ENCODE results near the gene NEAT1. TPM values are rescaled to one million over a fixed set of nuclear protein-coding genes. Genes with fewer than 3 reads are reported as not detected.
"Not testable (repeated sequence)": the region's sequence is repeated elsewhere in the genome, so short reads cannot be mapped to it uniquely, and the experiment has no call there.

Gene NEAT1
- total RNA-seq, 1 experiment from 2014 or later = 938 TPM

DNA sequence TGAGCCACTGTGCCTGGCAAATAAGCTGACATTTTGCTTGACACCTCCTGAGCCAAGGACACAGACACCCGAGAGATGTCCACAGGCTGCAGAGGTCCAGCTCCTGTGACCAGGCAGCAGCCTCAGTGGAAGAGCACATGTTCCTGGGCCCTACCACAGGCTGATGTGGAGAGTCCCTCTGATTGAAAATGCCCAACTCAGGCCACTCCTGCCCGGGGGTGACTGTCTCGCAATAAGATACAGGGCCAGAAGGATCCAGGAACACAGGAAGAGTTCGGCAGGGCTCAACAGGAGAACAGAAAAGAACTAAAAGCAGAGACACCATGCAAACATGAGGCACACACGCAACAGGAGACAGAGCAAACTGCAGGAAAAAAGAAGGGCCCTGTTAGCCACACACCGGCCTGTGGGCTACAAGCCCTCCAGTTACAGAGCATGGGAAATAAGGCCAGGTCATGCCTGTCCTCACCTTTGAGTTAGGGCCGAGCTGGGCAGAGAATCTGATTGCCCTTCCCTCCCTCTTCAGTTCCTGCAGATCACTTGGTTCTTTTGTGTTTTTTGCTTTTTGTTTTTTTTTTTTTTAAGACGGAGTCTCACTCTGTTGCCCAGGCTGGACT, 47.9 kb downstream of the NEAT1 start:
- Histone ChIP-seq H3K36me3 (ENCODE audit: low read depth) (no peaks in the 10 kb centered on the region), H3K9me3 (ENCODE audit: insufficient read depth, low read depth) (no peaks in the 10 kb centered on the region), H3K27me3 (ENCODE audit: insufficient read depth, low read depth) (no peaks in the 10 kb centered on the region), H3K4me1 (replicated peaks; ENCODE audit: insufficient read depth) (peaks cover 61% of the 10 kb centered on the region), H3K27ac (no peak overlapping the region), H3K79me2 (ENCODE audit: low read depth) (peaks cover 18% of the 10 kb centered on the region), H3K9me2 (ENCODE audit: insufficient read depth) (no peaks in the 10 kb centered on the region), H4K20me1 (ENCODE audit: insufficient read depth) (no peaks in the 10 kb centered on the region), H3K4me2 (no peak overlapping the region), H3F3A (ENCODE audit: insufficient read depth, low read depth) (peaks cover 55% of the 10 kb centered on the region), H3K4me3 (no peak overlapping the region), H2AFZ (no peak overlapping the region)
- intact Hi-C loops (cut with micrococcal nuclease; ENCODE audit: unreplicated experiment) = loop anchor here (1.0 kb wide), 1 partner anchor 40 kb away; no protein-coding TSS in a partner anchor
- TF ChIP-seq, protein P1, sequence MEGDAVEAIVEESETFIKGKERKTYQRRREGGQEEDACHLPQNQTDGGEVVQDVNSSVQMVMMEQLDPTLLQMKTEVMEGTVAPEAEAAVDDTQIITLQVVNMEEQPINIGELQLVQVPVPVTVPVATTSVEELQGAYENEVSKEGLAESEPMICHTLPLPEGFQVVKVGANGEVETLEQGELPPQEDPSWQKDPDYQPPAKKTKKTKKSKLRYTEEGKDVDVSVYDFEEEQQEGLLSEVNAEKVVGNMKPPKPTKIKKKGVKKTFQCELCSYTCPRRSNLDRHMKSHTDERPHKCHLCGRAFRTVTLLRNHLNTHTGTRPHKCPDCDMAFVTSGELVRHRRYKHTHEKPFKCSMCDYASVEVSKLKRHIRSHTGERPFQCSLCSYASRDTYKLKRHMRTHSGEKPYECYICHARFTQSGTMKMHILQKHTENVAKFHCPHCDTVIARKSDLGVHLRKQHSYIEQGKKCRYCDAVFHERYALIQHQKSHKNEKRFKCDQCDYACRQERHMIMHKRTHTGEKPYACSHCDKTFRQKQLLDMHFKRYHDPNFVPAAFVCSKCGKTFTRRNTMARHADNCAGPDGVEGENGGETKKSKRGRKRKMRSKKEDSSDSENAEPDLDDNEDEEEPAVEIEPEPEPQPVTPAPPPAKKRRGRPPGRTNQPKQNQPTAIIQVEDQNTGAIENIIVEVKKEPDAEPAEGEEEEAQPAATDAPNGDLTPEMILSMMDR (conservative IDR thresholded peaks at IDR 0.05) = no peak
- TF ChIP-seq EZH2 (IDR thresholded peaks at IDR 0.05; ENCODE audit: low read depth) = no peak
- CTCF ChIA-PET = interaction anchor here (1.9 kb wide), 1 partner anchor 37 kb away, joined by 43 read pairs; no protein-coding TSS in a partner anchor
- no TSS peak for BruUV-seq (replicated peaks)
- no peak for DNase-seq
- POLR2A ChIA-PET (ENCODE audit: unreplicated experiment) = interaction anchor here (0.7 to 2.0 kb wide), 3 partner anchors 16 to 52 kb away, joined by 7 to 23 read pairs (median 9); partner anchors contain the start of gene MALAT1

DNA sequence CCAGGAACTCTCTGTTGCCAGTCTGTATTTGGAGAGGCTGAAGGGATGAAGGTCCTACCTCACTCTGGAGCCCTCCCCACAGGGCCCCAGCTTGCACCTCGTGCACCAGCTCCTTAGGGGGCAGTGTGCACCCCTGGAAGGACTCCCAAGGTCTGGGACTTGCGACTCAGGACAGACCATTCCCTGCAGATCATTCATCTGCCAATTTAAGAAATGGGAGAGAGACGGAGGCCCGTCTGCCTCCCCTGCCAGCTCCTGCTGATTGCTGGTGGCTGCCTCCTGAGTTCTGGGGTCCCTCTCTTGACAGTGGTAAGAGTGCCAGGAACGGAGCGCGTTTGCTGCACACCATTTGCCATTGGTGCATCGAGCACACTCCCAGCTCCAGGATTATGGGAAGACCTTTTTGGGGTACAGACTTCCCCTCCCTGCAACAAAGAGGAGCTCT, 48.9 kb downstream of the NEAT1 start:
- no peak overlapping the region for H3K4me3 ChIP-seq
- DNase-seq = peak; percentile 61 to 78
- peaks cover 58% of the 10 kb centered on the region for H3F3A ChIP-seq (ENCODE audit: insufficient read depth, low read depth)
- H3K4me2 ChIP-seq = peak overlapping the region; percentile 59
- POLR2A ChIA-PET (ENCODE audit: unreplicated experiment) = interaction anchor here (0.5 to 2.0 kb wide), 21 partner anchors 15 to 442 kb away, joined by 3 to 84 read pairs (median 8); partner anchors contain the start of genes FRMD8, MALAT1, NEAT1 and SIPA1
- peak overlapping the region; percentile 95 for H3K27ac ChIP-seq
- no peak for TF ChIP-seq EZH2 (IDR thresholded peaks at IDR 0.05; ENCODE audit: low read depth)
- TF ChIP-seq, protein P1 (conservative IDR thresholded peaks at IDR 0.05) = peak; percentile 61
- no peak overlapping the region for H2AFZ ChIP-seq
- intact Hi-C loops (cut with micrococcal nuclease; ENCODE audit: unreplicated experiment) = loop anchor here (1.0 kb wide), 1 partner anchor 39 kb away; no protein-coding TSS in a partner anchor
- BruUV-seq (replicated peaks) = TSS peak; percentile 29
- no peaks in the 10 kb centered on the region for H3K9me2 ChIP-seq (ENCODE audit: insufficient read depth)
- no peaks in the 10 kb centered on the region for H4K20me1 ChIP-seq (ENCODE audit: insufficient read depth)
- H3K27me3 ChIP-seq (ENCODE audit: insufficient read depth, low read depth) = no peaks in the 10 kb centered on the region
- H3K36me3 ChIP-seq (ENCODE audit: low read depth) = no peaks in the 10 kb centered on the region
- H3K79me2 ChIP-seq (ENCODE audit: low read depth) = peaks cover 25% of the 10 kb centered on the region
- H3K4me1 ChIP-seq (replicated peaks; ENCODE audit: insufficient read depth) = peaks cover 67% of the 10 kb centered on the region
- CTCF ChIA-PET = interaction anchor here (0.6 to 1.9 kb wide), 7 partner anchors 18 to 196 kb away, joined by 4 to 43 read pairs (median 6); partner anchors contain the start of gene MALAT1
- no peaks in the 10 kb centered on the region for H3K9me3 ChIP-seq (ENCODE audit: insufficient read depth, low read depth)

DNA sequence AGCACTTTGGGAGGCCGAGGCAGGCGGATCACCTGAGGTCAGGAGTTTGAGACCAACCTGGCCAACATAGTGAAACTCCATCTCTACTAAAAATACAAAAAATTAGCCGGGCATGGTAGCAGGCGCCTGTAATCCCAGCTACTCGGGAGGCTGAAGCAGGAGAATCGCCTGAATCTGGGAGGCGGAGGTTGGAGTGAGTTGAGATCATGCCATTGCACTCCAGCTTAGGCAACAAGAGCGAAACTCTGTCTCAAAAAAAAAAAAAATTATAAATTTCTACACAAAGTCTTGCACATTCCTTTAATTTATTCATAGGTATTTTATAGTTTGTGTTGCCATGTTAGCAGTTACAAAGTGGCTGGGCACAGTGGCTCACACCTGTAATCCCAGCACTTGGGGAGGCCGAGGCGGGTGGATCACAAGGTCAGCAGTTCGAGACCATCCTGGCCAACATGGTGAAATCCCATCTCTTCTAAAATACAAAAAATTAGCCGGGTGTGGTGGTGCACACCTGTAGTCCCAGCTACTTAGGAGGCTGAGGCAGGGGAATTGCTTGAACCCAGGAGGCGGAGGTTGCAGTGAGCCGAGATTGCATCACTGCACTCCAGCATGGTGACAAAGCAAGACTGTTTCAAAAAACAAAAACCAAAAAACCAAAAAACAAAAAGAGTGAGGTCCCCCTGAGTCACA, 50.1 kb downstream of the NEAT1 start:
- H3K27ac ChIP-seq = peak overlapping the region; percentile 95
- H3K9me3 ChIP-seq (ENCODE audit: insufficient read depth, low read depth); H4K20me1 ChIP-seq (ENCODE audit: insufficient read depth); H3K36me3 ChIP-seq (ENCODE audit: low read depth); H3K9me2 ChIP-seq (ENCODE audit: insufficient read depth); H2AFZ ChIP-seq; DNase-seq; H3K27me3 ChIP-seq (ENCODE audit: insufficient read depth, low read depth): not testable (repeated sequence)
- ChIA-PET CTCF (interaction anchor here (0.8 to 1.9 kb wide), 6 partner anchors 19 to 35 kb away, joined by 3 to 43 read pairs (median 6); partner anchors contain the start of gene MALAT1), POLR2A (ENCODE audit: unreplicated experiment) (interaction anchor here (0.5 to 2.0 kb wide), 14 partner anchors 17 to 579 kb away, joined by 3 to 84 read pairs (median 10); partner anchors contain the start of gene MALAT1)
- H3K4me1 ChIP-seq (replicated peaks; ENCODE audit: insufficient read depth) = peaks cover 69% of the 10 kb centered on the region
- H3F3A ChIP-seq (ENCODE audit: insufficient read depth, low read depth) = peaks cover 61% of the 10 kb centered on the region
- H3K4me2 ChIP-seq = peak overlapping the region; percentile 71
- intact Hi-C loops (cut with micrococcal nuclease; ENCODE audit: unreplicated experiment) = loop anchor here (1.0 kb wide), 1 partner anchor 25 kb away; no protein-coding TSS in a partner anchor
- peak overlapping the region; percentile 36; the same call in 1 of the 2 replicates for H3K4me3 ChIP-seq
- BruUV-seq (replicated peaks) = TSS peak; percentile 76
- peaks cover 33% of the 10 kb centered on the region for H3K79me2 ChIP-seq (ENCODE audit: low read depth)
